HepG2 (cell line): ENCODE data around the gene MYBL2. TPM values are rescaled to one million over a fixed set of nuclear protein-coding genes. Genes with fewer than 3 reads are reported as not detected.

Experiments
- AGO1 ChIP-seq: fragments of 200-400 bp; formaldehyde crosslinking; IDR thresholded peaks from 2 replicates; pipeline ENCODE4 v1.6.1; 2017; ENCODE audit warnings: mild to moderate bottlenecking, low read depth, low read length, moderate library complexity; ENCODE audit not compliant: poor library complexity, severe bottlenecking
- ATRX ChIP-seq: sonication (generic); formaldehyde crosslinking; IDR thresholded peaks from 2 replicates; pipeline ENCODE4 v1.4.0; 2020; ENCODE audit warnings: missing genetic modification reagents, borderline replicate concordance
- ELF4 ChIP-seq: sonication (generic); formaldehyde crosslinking; IDR thresholded peaks from 2 replicates; pipeline ENCODE4 v1.5.0; 2020; ENCODE audit warnings: missing genetic modification reagents, mild to moderate bottlenecking, moderate library complexity, borderline replicate concordance
- HNRNPUL1 ChIP-seq: fragments of 200-400 bp; formaldehyde crosslinking; IDR thresholded peaks from 2 replicates; pipeline ENCODE4 v1.6.1; 2017; ENCODE audit warnings: low read depth, mild to moderate bottlenecking, low read length, moderate library complexity
- KDM1A ChIP-seq: IDR thresholded peaks from 2 replicates; pipeline ENCODE4 v1.6.1; 2016; ENCODE audit warnings: missing compliant biosample characterization
- NFE2 ChIP-seq: sonication (generic); formaldehyde crosslinking; IDR thresholded peaks from 2 replicates; pipeline ENCODE4 v1.4.0; 2020; ENCODE audit warnings: missing genetic modification reagents
- PAF1 ChIP-seq: IDR thresholded peaks from 2 replicates; pipeline ENCODE4 v1.6.1; 2016; ENCODE audit warnings: missing genetic modification reagents, missing compliant biosample characterization
- SNRNP70 ChIP-seq: fragments of 200-400 bp; formaldehyde crosslinking; IDR thresholded peaks from 2 replicates; pipeline ENCODE4 v1.6.1; 2017; ENCODE audit warnings: mild to moderate bottlenecking, low read depth, low read length, moderate library complexity
- TIGD3 ChIP-seq: sonication (generic); formaldehyde crosslinking; IDR thresholded peaks from 2 replicates; pipeline ENCODE4 v1.5.1; 2020; ENCODE audit warnings: mild to moderate bottlenecking, missing genetic modification reagents, borderline replicate concordance
- ZNF124 ChIP-seq: sonication (generic); formaldehyde crosslinking; IDR thresholded peaks from 2 replicates; pipeline ENCODE4 v1.4.0; 2020; ENCODE audit warnings: missing genetic modification reagents
- ZNF160 ChIP-seq: sonication (generic); formaldehyde crosslinking; IDR thresholded peaks from 2 replicates; pipeline ENCODE4 v1.8.0; 2022; ENCODE audit warnings: mild to moderate bottlenecking, inconsistent platforms, missing genetic modification reagents
- ZNF235 ChIP-seq: sonication (generic); formaldehyde crosslinking; IDR thresholded peaks from 2 replicates; pipeline ENCODE4 v1.8.1; 2023; ENCODE audit warnings: mild to moderate bottlenecking, missing genetic modification reagents, borderline replicate concordance
- ZNF33B ChIP-seq: sonication (generic); formaldehyde crosslinking; IDR thresholded peaks from 2 replicates; pipeline ENCODE4 v1.5.1; 2020; ENCODE audit warnings: mild to moderate bottlenecking, missing genetic modification reagents
- ZNF432 ChIP-seq: sonication (generic); formaldehyde crosslinking; IDR thresholded peaks from 2 replicates; pipeline ENCODE4 v1.5.0; 2020; ENCODE audit warnings: missing genetic modification reagents, mild to moderate bottlenecking, borderline replicate concordance
- ZNF790 ChIP-seq: sonication (generic); formaldehyde crosslinking; IDR thresholded peaks from 2 replicates; pipeline ENCODE4 v1.8.0; 2022; ENCODE audit warnings: missing genetic modification reagents, mild to moderate bottlenecking, borderline replicate concordance
- polyA plus RNA-seq, 8 experiments: library from polyadenylated mRNA; depleted of rRNA in 3 of 8; stranded (reverse) in 7 of 8; unstranded in 1 of 8; fragments of >200 nt; fragmentation: Illumina TruSeq in 4 of 8; extraction: Trizol in 4 of 8; gene quantifications; 2 replicates each; pipeline versions ENCODE4 v1.2.1 to v1.2.3, GENCODE V29; 2011 to 2016; ENCODE audit warnings: low read depth in 4 of 8, missing spikeins in 1 of 8, mixed read lengths in 1 of 8; ENCODE audit not compliant: insufficient read depth in 1 of 8
- total RNA-seq, 5 experiments: library from RNA; depleted of rRNA; stranded (reverse); fragments of >200 nt; fragmentation: Illumina TruSeq; extraction: Trizol; gene quantifications; 2 replicates each; pipeline ENCODE4 v1.2.3, GENCODE V29; 2016; ENCODE audit warnings: low read depth in 1 of 5
- TF ChIP-seq, protein P1 (sequence below): IDR thresholded peaks from 2 replicates; pipeline ENCODE4 v1.6.1; 2018; ENCODE audit warnings: missing genetic modification reagents
- TF ChIP-seq, protein P2 (sequence below): sonication (generic); formaldehyde crosslinking; IDR thresholded peaks from 2 replicates; pipeline ENCODE4 v1.4.0; 2020; ENCODE audit warnings: missing genetic modification reagents, low read depth, mild to moderate bottlenecking, borderline replicate concordance
- TF ChIP-seq, protein P3 (sequence below): sonication (generic); formaldehyde crosslinking; IDR thresholded peaks from 2 replicates; pipeline ENCODE4 v1.4.0; 2020; ENCODE audit warnings: missing genetic modification reagents
- TF ChIP-seq, protein P4 (sequence below): sonication (generic); formaldehyde crosslinking; IDR thresholded peaks from 2 replicates; pipeline ENCODE4 v1.4.0; 2020; ENCODE audit warnings: missing genetic modification reagents
- TF ChIP-seq, protein P5 (sequence below): sonication (generic); formaldehyde crosslinking; IDR thresholded peaks from 2 replicates; pipeline ENCODE4 v1.4.0; 2020; ENCODE audit warnings: mild to moderate bottlenecking, missing genetic modification reagents, borderline replicate concordance

The MYBL2 gene
- total and polyA plus RNA-seq, 2 of the 13 experiments (the other 11 are each of a cell fraction or from before 2014, with no cell fraction given), result 11.9 to 66.2 TPM

- TF ChIP-seq TIGD3 (CRISPR knock-in tag) (no peak), ZNF235 (CRISPR knock-in tag) (no peak), KDM1A (CRISPR knock-in tag) (no peak), ZNF790 (no peak), SNRNP70 (no peak), ZNF124 (CRISPR knock-in tag) (no peak), NFE2 (no peak), ATRX (CRISPR knock-in tag) (no peak), ZNF432 (CRISPR knock-in tag) (no peak), ZNF160 (CRISPR knock-in tag) (no peak), AGO1 (no peak), ZNF33B (CRISPR knock-in tag) (no peak), HNRNPUL1 (no peak), ELF4 (CRISPR knock-in tag) (no peak), PAF1 (CRISPR knock-in tag) (no peak)
- TF ChIP-seq, protein P1, sequence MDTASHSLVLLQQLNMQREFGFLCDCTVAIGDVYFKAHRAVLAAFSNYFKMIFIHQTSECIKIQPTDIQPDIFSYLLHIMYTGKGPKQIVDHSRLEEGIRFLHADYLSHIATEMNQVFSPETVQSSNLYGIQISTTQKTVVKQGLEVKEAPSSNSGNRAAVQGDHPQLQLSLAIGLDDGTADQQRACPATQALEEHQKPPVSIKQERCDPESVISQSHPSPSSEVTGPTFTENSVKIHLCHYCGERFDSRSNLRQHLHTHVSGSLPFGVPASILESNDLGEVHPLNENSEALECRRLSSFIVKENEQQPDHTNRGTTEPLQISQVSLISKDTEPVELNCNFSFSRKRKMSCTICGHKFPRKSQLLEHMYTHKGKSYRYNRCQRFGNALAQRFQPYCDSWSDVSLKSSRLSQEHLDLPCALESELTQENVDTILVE (CRISPR knock-in tag), result no peak
- TF ChIP-seq, protein P2, sequence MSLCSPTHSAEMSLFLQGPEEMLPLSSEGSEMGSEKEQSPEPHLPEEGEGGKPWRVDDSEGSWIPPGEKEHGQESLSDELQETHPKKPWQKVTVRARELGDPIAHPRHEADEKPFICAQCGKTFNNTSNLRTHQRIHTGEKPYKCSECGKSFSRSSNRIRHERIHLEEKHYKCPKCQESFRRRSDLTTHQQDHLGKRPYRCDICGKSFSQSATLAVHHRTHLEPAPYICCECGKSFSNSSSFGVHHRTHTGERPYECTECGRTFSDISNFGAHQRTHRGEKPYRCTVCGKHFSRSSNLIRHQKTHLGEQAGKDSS (CRISPR knock-in tag), result no peak
- TF ChIP-seq, protein P3, sequence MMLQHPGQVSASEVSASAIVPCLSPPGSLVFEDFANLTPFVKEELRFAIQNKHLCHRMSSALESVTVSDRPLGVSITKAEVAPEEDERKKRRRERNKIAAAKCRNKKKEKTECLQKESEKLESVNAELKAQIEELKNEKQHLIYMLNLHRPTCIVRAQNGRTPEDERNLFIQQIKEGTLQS (CRISPR knock-in tag), result no peak
- TF ChIP-seq, protein P4, sequence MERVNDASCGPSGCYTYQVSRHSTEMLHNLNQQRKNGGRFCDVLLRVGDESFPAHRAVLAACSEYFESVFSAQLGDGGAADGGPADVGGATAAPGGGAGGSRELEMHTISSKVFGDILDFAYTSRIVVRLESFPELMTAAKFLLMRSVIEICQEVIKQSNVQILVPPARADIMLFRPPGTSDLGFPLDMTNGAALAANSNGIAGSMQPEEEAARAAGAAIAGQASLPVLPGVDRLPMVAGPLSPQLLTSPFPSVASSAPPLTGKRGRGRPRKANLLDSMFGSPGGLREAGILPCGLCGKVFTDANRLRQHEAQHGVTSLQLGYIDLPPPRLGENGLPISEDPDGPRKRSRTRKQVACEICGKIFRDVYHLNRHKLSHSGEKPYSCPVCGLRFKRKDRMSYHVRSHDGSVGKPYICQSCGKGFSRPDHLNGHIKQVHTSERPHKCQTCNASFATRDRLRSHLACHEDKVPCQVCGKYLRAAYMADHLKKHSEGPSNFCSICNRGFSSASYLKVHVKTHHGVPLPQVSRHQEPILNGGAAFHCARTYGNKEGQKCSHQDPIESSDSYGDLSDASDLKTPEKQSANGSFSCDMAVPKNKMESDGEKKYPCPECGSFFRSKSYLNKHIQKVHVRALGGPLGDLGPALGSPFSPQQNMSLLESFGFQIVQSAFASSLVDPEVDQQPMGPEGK, result peak; percentile 75; the same call in 1 of the 2 replicates
- TF ChIP-seq, protein P5, sequence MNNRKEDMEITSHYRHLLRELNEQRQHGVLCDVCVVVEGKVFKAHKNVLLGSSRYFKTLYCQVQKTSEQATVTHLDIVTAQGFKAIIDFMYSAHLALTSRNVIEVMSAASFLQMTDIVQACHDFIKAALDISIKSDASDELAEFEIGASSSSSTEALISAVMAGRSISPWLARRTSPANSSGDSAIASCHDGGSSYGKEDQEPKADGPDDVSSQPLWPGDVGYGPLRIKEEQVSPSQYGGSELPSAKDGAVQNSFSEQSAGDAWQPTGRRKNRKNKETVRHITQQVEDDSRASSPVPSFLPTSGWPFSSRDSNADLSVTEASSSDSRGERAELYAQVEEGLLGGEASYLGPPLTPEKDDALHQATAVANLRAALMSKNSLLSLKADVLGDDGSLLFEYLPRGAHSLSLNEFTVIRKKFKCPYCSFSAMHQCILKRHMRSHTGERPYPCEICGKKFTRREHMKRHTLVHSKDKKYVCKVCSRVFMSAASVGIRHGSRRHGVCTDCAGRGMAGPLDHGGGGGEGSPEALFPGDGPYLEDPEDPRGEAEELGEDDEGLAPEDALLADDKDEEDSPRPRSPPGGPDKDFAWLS (CRISPR knock-in tag), result no peak
Measured at GRCh38 chr20:43691928-43692524, 25.1 kb downstream of the MYBL2 start (continued).
